K562 (cell line): ENCODE data around the gene LAMA4. TPM values are rescaled to one million over a fixed set of nuclear protein-coding genes. Genes with fewer than 3 reads are reported as not detected.

Source experiments
- ATAC-seq: fragments of 200-7000 bp; cut with Tn5 transposase; 3 replicates; pipeline ENCODE4 v1.9.1; 2020; ENCODE audit warnings: moderate library complexity
- BruUV-seq: library from RNA; stranded (reverse); fragments of 400-500 nt; replicated peaks from 2 replicates; lab custom pipeline; 2021; lab: Mats Ljungman, UMichigan
- CTCF ChIA-PET: fragments of 300-600 bp; formaldehyde crosslinking; extraction: SDS; loops from one replicate; lab custom pipeline; 2021; ENCODE audit warnings: low intra/inter-chr PET ratio; lab: Yijun Ruan, JAX
- POLR2A ChIA-PET: fragments of 300-600, 350-650 bp; sonication (Branson Sonifier 250); formaldehyde crosslinking; extraction: SDS; loops from one replicate; lab custom pipeline; 2021; ENCODE audit warnings: antibody characterized with exemption, inconsistent platforms; lab: Yijun Ruan, JAX
- DNase-seq, 4 experiments: peaks; one replicate each; pipeline versions ENCODE4 v3.0.0 to v3.0.0-alpha.2; 2011 to 2018; ENCODE audit warnings: low spot score in 3 of 4, mixed read lengths in 3 of 4; ENCODE audit errors: extremely low read depth in 1 of 4
- FAIRE-seq: peaks from 2 replicates; lab custom pipeline; 2011; peaks lifted over from hg19 to GRCh38; lab: Jason Lieb, UNC
- H2AFZ ChIP-seq: 2 replicates; pipeline ENCODE4 v1.6.0; 2011; ENCODE audit warnings: low read depth, low read length, control low read depth, inconsistent platforms
- H3K27ac ChIP-seq: fragments of 200-600 bp; 3 replicates; pipeline ENCODE4 v1.8.0; 2011; ENCODE audit warnings: low read depth, mild to moderate bottlenecking, control low read depth, inconsistent platforms, low read length, moderate library complexity, mixed read lengths; ENCODE audit errors: extremely low read depth
- H3K27me3 ChIP-seq, 2 experiments: fragments of 300-600 bp in 1 of 2; 2 replicates in 1 of 2; 3 replicates in 1 of 2; pipeline versions ENCODE4 v1.6.0 to v1.8.0; 2011; ENCODE audit warnings: inconsistent platforms in 2 of 2, low read length in 2 of 2, mild to moderate bottlenecking in 1 of 2, mixed read lengths in 1 of 2, moderate library complexity in 1 of 2; ENCODE audit not compliant: control insufficient read depth in 2 of 2, insufficient read depth in 2 of 2
- H3K36me3 ChIP-seq: fragments of 300-600 bp; 3 replicates; pipeline ENCODE4 v1.8.0; 2011; ENCODE audit warnings: mild to moderate bottlenecking, low read length, inconsistent platforms; ENCODE audit not compliant: control insufficient read depth, insufficient read depth
- H3K4me1 ChIP-seq, 2 experiments: fragments of 200-600 bp in 1 of 2; replicated peaks in 1 of 2; 2 replicates in 1 of 2; 3 replicates in 1 of 2; pipeline versions ENCODE4 v1.5.1 to v1.8.0; 2011; ENCODE audit warnings: inconsistent platforms in 2 of 2, low read length in 2 of 2, mild to moderate bottlenecking in 1 of 2, mixed read lengths in 1 of 2, moderate library complexity in 1 of 2; ENCODE audit not compliant: control insufficient read depth in 2 of 2, insufficient read depth in 2 of 2
- H3K4me2 ChIP-seq: 2 replicates; pipeline ENCODE4 v1.6.1; 2011; ENCODE audit warnings: low read length, control low read depth, inconsistent platforms, mixed read lengths; ENCODE audit not compliant: insufficient read depth
- H3K4me3 ChIP-seq: fragments of 200-600 bp; sonication (generic), shearing (Covaris generic); 2 replicates; pipeline ENCODE4 v1.5.1; 2016; ENCODE audit warnings: control low read depth, inconsistent platforms
- H3K79me2 ChIP-seq: fragments of 200-600 bp; 3 replicates; pipeline ENCODE4 v1.8.0; 2011; ENCODE audit warnings: low read length, inconsistent platforms; ENCODE audit not compliant: control insufficient read depth, insufficient read depth
- H3K9ac ChIP-seq, 2 experiments: 2 replicates each; pipeline versions ENCODE4 v1.6.0 to v1.6.1; 2011; ENCODE audit warnings: low read depth in 2 of 2, low read length in 2 of 2, control low read depth in 1 of 2, inconsistent platforms in 1 of 2, mild to moderate bottlenecking in 1 of 2, mixed read lengths in 1 of 2; ENCODE audit not compliant: insufficient read depth in 1 of 2
- H3K9me1 ChIP-seq: one replicate; pipeline ENCODE4 v1.6.0; 2011; ENCODE audit warnings: inconsistent platforms, mild to moderate bottlenecking, low read length, moderate library complexity; ENCODE audit not compliant: control insufficient read depth, insufficient read depth
- H3K9me3 ChIP-seq: replicated peaks from 2 replicates; pipeline ENCODE4 v1.5.1; 2011; ENCODE audit warnings: low read depth, low read length, inconsistent platforms; ENCODE audit not compliant: control insufficient read depth, insufficient read depth
- H4K20me1 ChIP-seq: replicated peaks from 2 replicates; pipeline ENCODE4 v1.6.1; 2011; ENCODE audit warnings: low read length, inconsistent platforms, mixed read lengths; ENCODE audit not compliant: control insufficient read depth, insufficient read depth
- ATF3 ChIP-seq, 2 experiments: fragments of 450-650 bp in 1 of 2; sonication (generic) in 1 of 2; formaldehyde crosslinking in 1 of 2; IDR thresholded peaks in 1 of 2; conservative IDR thresholded peaks in 1 of 2; 2 replicates each; pipeline versions ENCODE4 v1.6.1 to v1.8.1; 2016 to 2023; ENCODE audit warnings: mild to moderate bottlenecking in 2 of 2, moderate library complexity in 2 of 2, inconsistent platforms in 1 of 2, missing genetic modification reagents in 1 of 2
- FOSL1 ChIP-seq: fragments of 200-800 bp; sonication (Bioruptor generic); conservative IDR thresholded peaks from 2 replicates; pipeline ENCODE4 v1.6.1; 2016; ENCODE audit warnings: missing genetic modification characterization, missing compliant biosample characterization
- GTF2F1 ChIP-seq: IDR thresholded peaks from 2 replicates; pipeline ENCODE4 v1.6.1; 2011; ENCODE audit warnings: low read depth, low read length, improper control_type of control experiment
- JUND ChIP-seq, 2 experiments: IDR thresholded peaks; 2 replicates in 1 of 2; 3 replicates in 1 of 2; pipeline ENCODE4 v1.6.1; 2011; ENCODE audit warnings: borderline replicate concordance in 2 of 2, low read depth in 2 of 2, low read length in 2 of 2, improper control_type of control experiment in 1 of 2, missing biosample characterization in 1 of 2, missing genetic modification characterization in 1 of 2, missing genetic modification reagents in 1 of 2
- RBM15 ChIP-seq: fragments of 200-400 bp; formaldehyde crosslinking; IDR thresholded peaks from 2 replicates; pipeline ENCODE4 v1.6.1; 2018; ENCODE audit warnings: mild to moderate bottlenecking, low read length, moderate library complexity; ENCODE audit not compliant: insufficient read depth
- RFX7 ChIP-seq: fragments of 250-450 bp; sonication (Bioruptor Pico); IDR thresholded peaks from 2 replicates; pipeline ENCODE4 v1.5.1; 2021; ENCODE audit warnings: mild to moderate bottlenecking
- ZNF274 ChIP-seq: IDR thresholded peaks from 2 replicates; pipeline ENCODE4 v1.6.1; 2011; ENCODE audit warnings: low read depth, mild to moderate bottlenecking, low read length, moderate library complexity, borderline replicate concordance
- ZNF384 ChIP-seq: IDR thresholded peaks from 2 replicates; pipeline ENCODE4 v1.6.1; 2012; ENCODE audit warnings: low read depth, low read length, improper control_type of control experiment
- ZNF699 ChIP-seq: fragments of 250-450 bp; sonication (Bioruptor Pico); IDR thresholded peaks from 2 replicates; pipeline ENCODE4 v1.8.0; 2021; ENCODE audit warnings: mild to moderate bottlenecking, moderate library complexity; ENCODE audit not compliant: insufficient replicate concordance
- ZNF766 ChIP-seq: fragments of 200-800 bp; sonication (Bioruptor generic); conservative IDR thresholded peaks from 2 replicates; pipeline ENCODE4 v1.6.1; 2016; ENCODE audit warnings: missing genetic modification characterization, missing compliant biosample characterization
- ZNF830 ChIP-seq: fragments of 250-450 bp; sonication (Bioruptor Pico); IDR thresholded peaks from 2 replicates; pipeline ENCODE4 v1.5.0; 2021; ENCODE audit warnings: mild to moderate bottlenecking
- WGBS: fragments of 100-300 bp; shearing (Covaris generic); methylation state at CpG from one replicate; pipeline ENCODE4 v1.1.6; 2016; ENCODE audit warnings: low coverage, mixed read lengths; ENCODE audit not compliant: insufficient coverage; ENCODE audit errors: missing lambda C conversion rate; 5-methylcytosine and 5-hydroxymethylcytosine counted together
- in situ Hi-C: fragments of 300-500 bp; cut with MboI; formaldehyde crosslinking; loops from 4 replicates; pipeline ENCODE4 v1.15.0; 2018; ENCODE audit warnings: inconsistent platforms, mixed read lengths
- intact Hi-C: fragments of 100-400 bp; cut with micrococcal nuclease; formaldehyde crosslinking; loops from 2 replicates; pipeline ENCODE4 v1.14.2; 2022
- polyA plus RNA-seq, 8 experiments: library from polyadenylated mRNA; depleted of rRNA in 4 of 8; stranded (reverse) in 5 of 8; unstranded in 3 of 8; fragments of >200 nt; fragmentation: Nextera tagmentation in 2 of 8; fragmentation: Illumina TruSeq in 1 of 8; extraction: Ambion mirVana in 2 of 8; extraction: Trizol in 1 of 8; gene quantifications; 2 replicates each; pipeline versions ENCODE4 v1.2.1 to v1.2.3, GENCODE V29; 2011 to 2014; ENCODE audit warnings: inconsistent platforms in 1 of 8, missing spikeins in 1 of 8
- total RNA-seq, 7 experiments: library from RNA; depleted of rRNA in 6 of 7; stranded (reverse); fragments of >200 nt in 6 of 7; fragmentation: Illumina TruSeq in 2 of 7; extraction: Trizol in 2 of 7; gene quantifications; 2 replicates each; pipeline versions ENCODE4 v1.2.1 to v1.2.3, GENCODE V29; 2011 to 2021; ENCODE audit warnings: low replicate concordance in 1 of 7
- TF ChIP-seq, protein P1 (sequence below): fragments of 250-450 bp; sonication (Bioruptor Pico); IDR thresholded peaks from 2 replicates; pipeline ENCODE4 v1.5.0; 2022; ENCODE audit warnings: mild to moderate bottlenecking
- TF ChIP-seq, protein P2 (sequence below): sonication (generic); formaldehyde crosslinking; IDR thresholded peaks from 2 replicates; pipeline ENCODE4 v1.8.0; 2022; ENCODE audit warnings: mild to moderate bottlenecking, missing genetic modification reagents

The LAMA4 gene
- total and polyA plus RNA-seq, 9 of the 15 experiments (the other 6 are each of a cell fraction or from before 2014, with no cell fraction given), result 0.05 to 2.9 (median 0.51) TPM

- H3K9ac ChIP-seq, result no peak overlapping the region
- no peaks in the 10 kb centered on the region for H3K36me3 ChIP-seq
- ChIA-PET POLR2A (interaction anchor here (0.6 to 1.0 kb wide), 2 partner anchors 75 to 444 kb away, joined by 3 read pairs; no protein-coding TSS in a partner anchor), CTCF (no interaction called here)
- WGBS, result 7% methylated on average over 5 of the region's 5 CpGs
- in situ Hi-C loops (no loop called here), intact Hi-C loops (no loop called here)
- H3K4me1 ChIP-seq, result no peaks in the 10 kb centered on the region
- no peak overlapping the region for H3K4me3 ChIP-seq
- H3K9me3 ChIP-seq, result no peaks in the 10 kb centered on the region
- BruUV-seq, result no TSS peak
- no peak overlapping the region for H3K27ac ChIP-seq
- DNase-seq, result peak in 2 of 4 experiments; percentile 13 to 14
- no peaks in the 10 kb centered on the region for H3K79me2 ChIP-seq
- H3K9me1 ChIP-seq, result no peaks in the 10 kb centered on the region
- no peak for FAIRE-seq
- ATAC-seq, result no peak
- H3K27me3 ChIP-seq, result no peaks in the 10 kb centered on the region
- no peak overlapping the region for H2AFZ ChIP-seq
- H4K20me1 ChIP-seq, result no peaks in the 10 kb centered on the region
- no peak overlapping the region for H3K4me2 ChIP-seq
- no peak for TF ChIP-seq ZNF274
- no peak for TF ChIP-seq ZNF766 (CRISPR knock-in tag)
- TF ChIP-seq GTF2F1, result no peak
- no peak for TF ChIP-seq ZNF830
- TF ChIP-seq, protein P1, sequence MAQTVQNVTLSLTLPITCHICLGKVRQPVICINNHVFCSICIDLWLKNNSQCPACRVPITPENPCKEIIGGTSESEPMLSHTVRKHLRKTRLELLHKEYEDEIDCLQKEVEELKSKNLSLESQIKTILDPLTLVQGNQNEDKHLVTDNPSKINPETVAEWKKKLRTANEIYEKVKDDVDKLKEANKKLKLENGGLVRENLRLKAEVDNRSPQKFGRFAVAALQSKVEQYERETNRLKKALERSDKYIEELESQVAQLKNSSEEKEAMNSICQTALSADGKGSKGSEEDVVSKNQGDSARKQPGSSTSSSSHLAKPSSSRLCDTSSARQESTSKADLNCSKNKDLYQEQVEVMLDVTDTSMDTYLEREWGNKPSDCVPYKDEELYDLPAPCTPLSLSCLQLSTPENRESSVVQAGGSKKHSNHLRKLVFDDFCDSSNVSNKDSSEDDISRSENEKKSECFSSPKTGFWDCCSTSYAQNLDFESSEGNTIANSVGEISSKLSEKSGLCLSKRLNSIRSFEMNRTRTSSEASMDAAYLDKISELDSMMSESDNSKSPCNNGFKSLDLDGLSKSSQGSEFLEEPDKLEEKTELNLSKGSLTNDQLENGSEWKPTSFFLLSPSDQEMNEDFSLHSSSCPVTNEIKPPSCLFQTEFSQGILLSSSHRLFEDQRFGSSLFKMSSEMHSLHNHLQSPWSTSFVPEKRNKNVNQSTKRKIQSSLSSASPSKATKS (CRISPR knock-in tag), result no peak
- TF ChIP-seq RBM15, result no peak
- peak; percentile 73 for TF ChIP-seq ATF3 (IDR thresholded peaks at IDR 0.05)
- no peak for TF ChIP-seq ATF3 (CRISPR knock-in tag; conservative IDR thresholded peaks at IDR 0.05)
- TF ChIP-seq, protein P2, sequence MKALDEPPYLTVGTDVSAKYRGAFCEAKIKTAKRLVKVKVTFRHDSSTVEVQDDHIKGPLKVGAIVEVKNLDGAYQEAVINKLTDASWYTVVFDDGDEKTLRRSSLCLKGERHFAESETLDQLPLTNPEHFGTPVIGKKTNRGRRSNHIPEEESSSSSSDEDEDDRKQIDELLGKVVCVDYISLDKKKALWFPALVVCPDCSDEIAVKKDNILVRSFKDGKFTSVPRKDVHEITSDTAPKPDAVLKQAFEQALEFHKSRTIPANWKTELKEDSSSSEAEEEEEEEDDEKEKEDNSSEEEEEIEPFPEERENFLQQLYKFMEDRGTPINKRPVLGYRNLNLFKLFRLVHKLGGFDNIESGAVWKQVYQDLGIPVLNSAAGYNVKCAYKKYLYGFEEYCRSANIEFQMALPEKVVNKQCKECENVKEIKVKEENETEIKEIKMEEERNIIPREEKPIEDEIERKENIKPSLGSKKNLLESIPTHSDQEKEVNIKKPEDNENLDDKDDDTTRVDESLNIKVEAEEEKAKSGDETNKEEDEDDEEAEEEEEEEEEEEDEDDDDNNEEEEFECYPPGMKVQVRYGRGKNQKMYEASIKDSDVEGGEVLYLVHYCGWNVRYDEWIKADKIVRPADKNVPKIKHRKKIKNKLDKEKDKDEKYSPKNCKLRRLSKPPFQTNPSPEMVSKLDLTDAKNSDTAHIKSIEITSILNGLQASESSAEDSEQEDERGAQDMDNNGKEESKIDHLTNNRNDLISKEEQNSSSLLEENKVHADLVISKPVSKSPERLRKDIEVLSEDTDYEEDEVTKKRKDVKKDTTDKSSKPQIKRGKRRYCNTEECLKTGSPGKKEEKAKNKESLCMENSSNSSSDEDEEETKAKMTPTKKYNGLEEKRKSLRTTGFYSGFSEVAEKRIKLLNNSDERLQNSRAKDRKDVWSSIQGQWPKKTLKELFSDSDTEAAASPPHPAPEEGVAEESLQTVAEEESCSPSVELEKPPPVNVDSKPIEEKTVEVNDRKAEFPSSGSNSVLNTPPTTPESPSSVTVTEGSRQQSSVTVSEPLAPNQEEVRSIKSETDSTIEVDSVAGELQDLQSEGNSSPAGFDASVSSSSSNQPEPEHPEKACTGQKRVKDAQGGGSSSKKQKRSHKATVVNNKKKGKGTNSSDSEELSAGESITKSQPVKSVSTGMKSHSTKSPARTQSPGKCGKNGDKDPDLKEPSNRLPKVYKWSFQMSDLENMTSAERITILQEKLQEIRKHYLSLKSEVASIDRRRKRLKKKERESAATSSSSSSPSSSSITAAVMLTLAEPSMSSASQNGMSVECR (CRISPR knock-in tag), result no peak
- TF ChIP-seq ZNF699 (CRISPR knock-in tag), result no peak
- TF ChIP-seq ZNF384, result 0 out of 2 replicates have a peak, but pooled peaks have one; percentile 46
- peak; percentile 88 for TF ChIP-seq FOSL1
- peak; percentile 21; the same call in 1 of the 2 replicates for TF ChIP-seq JUND (IDR thresholded peaks at IDR 0.05; ENCODE audit: borderline replicate concordance, low read depth, low read length)
- TF ChIP-seq JUND (tag; IDR thresholded peaks at IDR 0.05; ENCODE audit: borderline replicate concordance, low read depth, low read length), result peak; percentile 77; the same call in 2 of the 3 replicates
- no peak for TF ChIP-seq RFX7 (CRISPR knock-in tag)
Observed at GRCh38 chr6:112153926-112154607, 100.3 kb downstream of the LAMA4 start.
